Left forelimb (tissue), 1 donor: ENCODE data around the gene DBN1.

Experiments used
- DNase-seq: peaks from one replicate; pipeline ENCODE4 v3.0.0-alpha.2; 2018; ENCODE audit warnings: low spot score

DBN1 gene

DNA sequence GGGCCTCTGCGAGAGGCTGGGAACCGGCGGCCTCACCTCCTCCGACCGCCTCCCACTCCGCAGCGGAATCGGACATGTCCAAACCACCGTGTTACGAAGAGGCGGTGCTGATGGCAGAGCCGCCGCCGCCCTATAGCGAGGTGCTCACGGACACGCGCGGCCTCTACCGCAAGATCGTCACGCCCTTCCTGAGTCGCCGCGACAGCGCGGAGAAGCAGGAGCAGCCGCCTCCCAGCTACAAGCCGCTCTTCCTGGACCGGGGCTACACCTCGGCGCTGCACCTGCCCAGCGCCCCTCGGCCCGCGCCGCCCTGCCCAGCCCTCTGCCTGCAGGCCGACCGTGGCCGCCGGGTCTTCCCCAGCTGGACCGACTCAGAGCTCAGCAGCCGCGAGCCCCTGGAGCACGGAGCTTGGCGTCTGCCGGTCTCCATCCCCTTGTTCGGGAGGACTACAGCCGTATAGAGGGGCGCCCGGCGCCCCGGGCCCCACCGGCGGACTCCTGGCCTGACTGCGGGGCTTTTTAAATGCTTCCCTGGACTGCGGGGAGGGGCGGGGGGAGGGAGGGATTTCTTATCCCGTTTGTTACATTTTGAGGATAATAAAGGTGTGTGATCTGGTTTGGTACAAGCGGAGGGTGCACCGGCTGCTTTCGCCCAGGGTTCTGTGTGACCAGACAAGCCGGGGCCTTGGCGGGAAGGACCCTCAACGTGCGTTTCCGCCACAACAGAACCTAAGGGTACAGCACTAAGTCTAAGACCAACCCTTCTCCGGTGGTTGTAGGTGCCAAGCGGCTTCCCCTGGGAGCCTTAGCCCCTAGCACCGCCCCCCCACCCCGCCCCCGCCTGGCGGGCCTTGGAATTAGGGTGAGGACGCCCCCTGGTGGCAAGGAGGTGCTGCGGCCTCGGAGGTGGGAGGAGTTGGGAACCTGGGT, 17.5 kb downstream of the DBN1 start:
- peak; percentile 92 for DNase-seq

DNA sequence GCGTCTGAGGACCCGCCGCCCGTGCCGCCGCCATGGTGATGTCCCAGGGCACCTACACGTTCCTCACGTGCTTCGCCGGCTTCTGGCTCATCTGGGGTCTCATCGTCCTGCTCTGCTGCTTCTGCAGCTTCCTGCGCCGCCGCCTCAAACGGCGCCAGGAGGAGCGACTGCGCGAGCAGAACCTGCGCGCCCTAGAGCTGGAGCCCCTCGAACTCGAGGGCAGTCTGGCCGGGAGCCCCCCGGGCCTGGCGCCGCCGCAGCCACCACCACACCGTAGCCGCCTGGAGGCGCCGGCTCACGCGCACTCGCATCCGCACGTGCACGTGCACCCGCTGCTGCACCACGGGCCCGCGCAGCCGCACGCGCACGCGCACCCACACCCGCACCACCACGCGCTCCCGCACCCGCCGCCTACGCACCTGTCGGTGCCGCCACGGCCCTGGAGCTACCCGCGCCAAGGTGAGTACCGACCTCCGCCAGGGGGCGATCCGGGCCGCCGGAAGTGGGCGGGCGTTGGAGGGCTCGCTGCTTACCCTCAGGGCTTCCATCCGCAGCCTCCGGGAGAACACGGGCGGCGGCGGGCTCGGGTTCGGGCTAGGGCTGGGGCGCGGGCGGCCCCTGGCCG, 18.3 kb downstream of the DBN1 start:
- peak; percentile 88 for DNase-seq

- peak; percentile 95 for DNase-seq
Measured at GRCh38 chr5:177454397-177455035, 18.9 kb downstream of the DBN1 start.

- no peak for DNase-seq
Measured at GRCh38 chr5:177453852-177454396, 19.5 kb downstream of the DBN1 start.

DNA sequence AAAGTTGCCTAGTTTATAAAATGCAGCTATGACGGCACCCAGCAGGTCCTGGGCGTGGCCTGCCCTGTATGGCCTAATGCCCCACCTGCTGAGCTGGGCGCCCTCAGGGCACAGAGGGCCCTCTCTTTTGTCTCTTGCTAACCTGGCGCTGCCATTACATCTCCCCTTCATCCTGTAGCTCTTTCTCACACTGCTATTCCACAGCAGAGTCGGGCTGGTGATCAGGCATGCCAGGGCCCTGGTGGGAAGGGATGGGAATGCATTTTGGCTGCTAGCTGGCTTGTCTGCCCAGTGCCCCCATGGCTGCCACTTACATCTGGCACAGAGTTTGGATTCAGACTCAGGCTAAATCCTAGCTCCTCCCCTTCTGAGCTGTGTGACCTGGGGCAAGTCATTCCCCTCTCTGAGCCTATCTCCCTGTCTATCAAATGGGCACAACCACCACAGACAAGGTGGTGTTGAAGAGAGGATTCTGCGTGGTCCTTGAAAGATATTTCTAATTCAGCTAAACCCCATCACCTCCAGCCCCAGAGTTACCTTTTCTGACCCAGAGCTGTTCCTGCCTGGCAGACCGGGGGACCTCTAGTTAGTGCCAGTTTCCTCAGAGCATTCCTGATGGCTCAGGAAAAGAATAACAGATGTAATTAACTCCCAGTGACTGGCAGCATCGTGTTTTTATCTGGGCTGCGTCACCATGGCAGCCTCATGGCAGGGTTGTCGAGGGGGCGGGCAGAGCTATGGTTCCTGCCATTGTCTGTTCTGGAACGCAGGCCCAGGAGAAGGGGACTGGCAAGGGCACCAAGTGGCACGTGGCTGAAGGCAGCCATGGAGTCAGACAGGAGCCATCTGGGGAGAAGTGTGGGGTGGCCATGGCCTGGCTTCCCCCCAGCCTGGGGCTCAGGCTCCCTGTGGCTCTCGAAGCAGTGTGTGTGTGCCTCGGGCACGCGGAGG, 20.5 kb downstream of the DBN1 start:
- no peak for DNase-seq

GRCh38 chr5:177450667-177451424, 22.6 kb downstream of the DBN1 start:
- no peak for DNase-seq

- no peak for DNase-seq
Measured at GRCh38 chr5:177449140-177450061, 24.0 kb downstream of the DBN1 start.

DNA sequence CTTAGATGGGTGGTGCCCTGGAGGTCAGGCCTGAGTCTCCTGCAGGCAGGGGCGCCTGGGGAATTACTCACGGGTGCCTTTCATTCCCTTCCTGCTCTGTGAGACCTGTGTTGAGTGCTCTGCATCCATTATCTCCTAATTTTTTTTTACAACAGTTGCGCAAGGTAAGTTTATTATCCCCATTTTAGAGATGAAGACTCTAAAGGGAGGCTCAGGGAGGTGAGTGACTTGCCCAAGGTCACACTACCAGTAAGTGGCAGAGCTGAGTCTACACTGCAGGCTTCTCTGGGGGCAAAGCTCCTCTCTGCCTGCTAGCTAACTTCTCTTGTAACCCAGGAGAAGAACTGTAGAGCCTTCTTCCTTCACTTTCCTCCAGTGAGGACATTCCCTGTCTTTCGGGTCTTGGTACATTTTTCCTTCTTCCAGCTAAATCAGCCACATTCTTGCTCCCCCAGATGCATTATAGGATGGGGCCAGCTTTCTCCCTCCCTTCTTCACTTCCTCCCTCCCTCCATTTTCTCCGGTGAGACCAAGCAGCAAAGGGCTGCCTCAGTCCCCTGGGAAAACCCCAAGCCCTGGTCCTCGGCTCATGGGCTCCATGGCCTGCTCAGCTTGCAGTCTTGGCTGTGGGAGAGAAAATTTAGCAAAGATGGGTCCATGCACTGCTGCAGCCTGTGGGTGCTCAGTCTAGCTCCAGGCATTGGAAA, 25.0 kb downstream of the DBN1 start:
- no peak for DNase-seq

DNA sequence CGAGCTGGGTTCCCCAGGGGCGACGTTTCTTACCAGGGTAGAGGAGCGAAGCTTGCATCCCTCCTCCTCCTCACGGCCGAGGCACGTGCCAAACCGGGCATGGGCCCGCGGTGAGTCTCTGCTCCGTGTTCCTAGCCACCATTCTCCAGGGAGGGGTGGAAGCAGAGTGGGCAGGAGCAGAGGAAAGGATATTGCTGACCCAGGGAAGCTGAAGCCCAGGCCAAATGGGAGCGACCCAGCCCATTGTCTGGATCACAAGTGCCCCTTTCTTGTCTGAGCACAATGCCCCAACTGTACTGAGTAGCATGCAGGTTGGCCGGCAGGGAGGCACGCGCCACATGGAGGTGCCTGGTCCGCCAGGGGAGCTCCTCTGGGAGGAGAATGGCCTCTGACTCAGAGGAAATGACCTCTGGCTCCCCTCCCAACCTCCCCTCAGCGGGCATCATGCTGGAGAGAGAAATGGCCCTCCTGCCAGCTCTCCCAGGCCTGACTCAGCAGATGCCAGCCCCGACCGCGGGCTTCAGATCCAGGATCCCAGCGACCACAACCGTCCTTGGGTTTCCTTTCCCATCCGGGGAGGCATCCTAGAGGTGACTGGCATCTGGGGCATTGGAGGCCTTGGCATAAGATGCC, 25.7 kb downstream of the DBN1 start:
- no peak for DNase-seq

DNA sequence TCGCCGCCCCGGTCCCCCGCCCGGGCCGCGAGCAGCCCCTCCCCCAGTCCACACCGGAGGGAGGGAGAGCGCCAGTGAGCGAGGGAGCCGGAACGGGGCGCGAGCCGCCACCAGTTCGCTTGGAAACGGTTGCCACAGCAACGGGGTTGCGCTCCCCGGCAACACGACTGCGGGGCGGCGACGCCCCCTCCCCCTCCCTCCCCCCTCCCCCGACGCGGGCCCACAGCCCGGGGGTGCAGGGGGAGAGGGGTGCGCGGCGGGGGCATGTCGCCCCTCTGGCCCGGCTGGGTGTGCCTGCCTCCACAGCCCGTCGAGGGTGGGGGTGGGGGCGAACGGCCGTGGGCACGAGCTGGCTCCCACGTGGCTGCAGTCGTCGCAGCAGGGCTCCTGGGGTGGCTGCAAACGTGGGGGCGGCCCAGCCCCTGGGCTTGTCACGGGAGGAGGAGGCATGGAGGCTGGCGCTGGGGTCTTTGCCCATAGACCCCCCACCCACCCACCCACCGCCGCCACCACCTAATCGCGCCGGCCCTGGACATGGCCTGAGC, 26.3 kb downstream of the DBN1 start:
- DNase-seq, result no peak

DNA sequence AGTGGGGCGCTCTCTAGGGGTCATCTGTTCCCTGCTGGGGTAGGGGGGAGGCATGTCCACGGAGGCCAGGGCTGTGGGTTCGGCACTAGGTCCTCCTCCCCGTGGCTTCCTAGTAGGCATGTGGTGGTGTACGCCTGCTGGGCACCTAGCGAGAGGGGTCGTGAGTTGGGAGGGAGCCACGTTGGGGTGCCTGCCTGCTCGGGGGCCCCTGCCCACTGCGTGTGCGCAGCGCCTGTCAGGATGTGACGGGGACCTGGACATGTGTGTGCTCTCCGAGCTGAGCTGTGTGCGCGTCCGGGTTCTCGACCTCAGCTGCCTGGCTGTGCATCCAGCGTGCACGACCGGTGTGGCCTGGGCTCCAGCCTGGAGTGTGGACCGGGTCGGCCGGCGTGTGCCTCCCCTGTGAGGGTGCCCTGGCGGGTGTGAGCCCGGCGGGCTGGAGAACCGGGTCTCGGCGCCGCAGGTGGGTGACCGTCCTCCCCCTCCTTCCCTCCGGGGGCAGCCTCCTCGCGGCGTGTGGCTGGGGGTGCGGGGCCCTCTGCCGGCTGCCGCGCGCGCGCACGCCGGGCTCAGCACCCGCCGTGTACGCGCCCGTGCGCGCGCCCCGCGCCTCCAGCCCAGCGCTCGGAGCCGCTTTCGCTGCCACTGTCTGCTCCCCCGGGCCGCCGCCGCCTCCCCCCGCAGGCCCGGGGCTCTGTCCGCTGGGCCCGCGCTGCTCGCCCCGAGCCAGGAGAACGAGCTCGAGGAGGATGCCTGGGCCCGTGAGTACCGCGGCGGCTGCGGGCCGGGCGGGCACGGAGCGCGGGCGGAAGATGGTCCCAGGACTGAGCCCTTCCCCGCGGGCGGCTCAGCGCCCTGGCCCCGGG, 27.0 kb downstream of the DBN1 start, which contains the start of gene PRR7:
PRR7 (plus strand) TSS at position 615 of the 866 bp plus-strand sequence. CDS start 8,254 bp downstream, outside the sequence.
- no peak for DNase-seq

DNA sequence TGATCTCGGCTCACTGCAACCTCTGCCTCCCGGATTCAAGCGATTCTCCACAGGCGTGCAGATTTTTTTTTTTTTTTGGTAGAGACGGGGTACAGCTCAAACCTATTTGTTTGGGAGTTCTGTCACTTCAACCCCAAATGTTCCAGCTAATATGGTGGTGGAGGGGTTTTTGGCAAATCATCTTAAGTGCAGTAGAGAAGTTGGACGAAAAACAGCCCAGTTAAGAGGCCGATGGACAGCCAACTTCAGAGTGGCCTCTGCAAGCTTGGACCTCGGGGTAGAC, 27.6 kb downstream of the DBN1 start:
- DNase-seq, result no peak

- DNase-seq, result no peak
Measured at GRCh38 chr5:177445052-177445916, 28.1 kb downstream of the DBN1 start.

- peak; percentile 64 for DNase-seq
Measured at GRCh38 chr5:177444106-177445051, 29.1 kb downstream of the DBN1 start.
